HG02763 (cell line): Measurements from ENCODE around the gene TRPM5.

Source experiments
- ATAC-seq: cut with Tn5 transposase; IDR thresholded peaks from one replicate; pipeline ENCODE4 v1.9.1; 2021; ENCODE audit warnings: mild to moderate bottlenecking, moderate library complexity; ENCODE audit not compliant: unreplicated experiment

The TRPM5 gene

DNA sequence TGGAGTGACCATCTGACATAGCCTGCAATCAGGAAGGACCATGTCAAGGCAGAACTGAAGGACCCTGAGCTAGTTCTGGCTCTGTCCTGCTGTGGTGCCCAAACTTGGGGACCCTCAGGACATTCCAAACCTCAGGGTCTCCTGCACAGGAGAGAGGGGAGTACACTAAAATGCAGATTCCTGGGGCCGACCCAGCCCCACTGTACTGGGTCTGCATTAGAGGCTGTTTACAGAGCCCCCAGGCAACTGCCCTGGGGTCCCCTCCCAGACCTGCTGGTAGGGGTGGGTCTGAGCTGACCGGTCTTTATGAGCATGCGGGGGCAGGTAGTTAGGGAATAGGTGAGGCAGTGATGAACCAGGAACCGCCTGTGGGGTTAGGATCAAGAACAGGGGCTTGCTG, 6.8 kb downstream of the TRPM5 start:
- ATAC-seq, result no peak

DNA sequence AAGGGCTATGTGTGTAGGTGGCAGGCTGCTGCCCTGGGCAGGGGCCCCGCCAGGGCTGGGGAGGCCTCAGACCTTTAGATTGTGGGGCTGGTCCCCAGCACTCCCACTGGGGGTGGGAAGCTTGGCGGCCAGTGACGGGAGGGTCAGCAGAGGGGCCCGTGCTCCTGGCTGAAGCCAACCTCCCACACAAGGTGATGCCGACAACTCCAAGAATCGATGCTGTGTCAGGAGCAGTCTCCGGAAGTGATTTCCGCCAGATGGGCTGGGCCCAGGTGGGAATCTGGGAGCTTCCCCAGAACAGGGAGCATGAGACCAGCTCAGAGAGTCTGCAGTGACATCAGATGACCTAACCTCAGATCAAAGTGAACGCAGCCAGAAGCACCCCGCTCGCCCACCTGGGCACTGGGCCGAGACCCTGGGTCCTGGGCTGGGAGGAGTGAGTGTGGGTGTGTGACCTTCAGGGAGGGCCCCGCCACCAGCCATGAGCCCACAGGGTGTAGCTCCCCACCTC, 7.7 kb downstream of the TRPM5 start:
- ATAC-seq, result no peak

DNA sequence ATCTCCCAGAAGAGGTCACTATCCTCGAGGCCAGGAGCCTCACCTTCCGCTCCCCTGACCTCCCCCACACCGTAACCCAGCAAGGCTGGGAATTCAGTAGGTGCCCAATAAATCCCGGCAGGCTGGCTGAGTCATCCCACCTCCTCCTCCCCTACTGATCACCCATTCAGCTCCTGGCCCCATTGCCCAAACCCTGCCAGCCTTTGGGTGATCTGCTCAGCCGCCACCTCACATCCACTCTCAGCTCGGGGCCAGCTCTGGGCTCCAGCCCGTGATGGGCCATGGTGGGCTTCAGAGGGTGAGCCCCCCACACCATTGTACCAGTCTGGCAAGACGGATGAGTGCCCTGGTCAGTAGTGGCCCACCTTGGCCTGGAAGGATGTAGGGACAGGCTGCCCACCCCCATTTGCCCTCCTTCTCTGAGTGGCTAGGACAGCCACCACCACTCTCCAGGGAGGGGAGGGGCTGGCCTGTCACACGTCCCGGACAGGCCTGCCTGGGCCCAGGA, 8.2 kb downstream of the TRPM5 start:
- ATAC-seq, result no peak

DNA sequence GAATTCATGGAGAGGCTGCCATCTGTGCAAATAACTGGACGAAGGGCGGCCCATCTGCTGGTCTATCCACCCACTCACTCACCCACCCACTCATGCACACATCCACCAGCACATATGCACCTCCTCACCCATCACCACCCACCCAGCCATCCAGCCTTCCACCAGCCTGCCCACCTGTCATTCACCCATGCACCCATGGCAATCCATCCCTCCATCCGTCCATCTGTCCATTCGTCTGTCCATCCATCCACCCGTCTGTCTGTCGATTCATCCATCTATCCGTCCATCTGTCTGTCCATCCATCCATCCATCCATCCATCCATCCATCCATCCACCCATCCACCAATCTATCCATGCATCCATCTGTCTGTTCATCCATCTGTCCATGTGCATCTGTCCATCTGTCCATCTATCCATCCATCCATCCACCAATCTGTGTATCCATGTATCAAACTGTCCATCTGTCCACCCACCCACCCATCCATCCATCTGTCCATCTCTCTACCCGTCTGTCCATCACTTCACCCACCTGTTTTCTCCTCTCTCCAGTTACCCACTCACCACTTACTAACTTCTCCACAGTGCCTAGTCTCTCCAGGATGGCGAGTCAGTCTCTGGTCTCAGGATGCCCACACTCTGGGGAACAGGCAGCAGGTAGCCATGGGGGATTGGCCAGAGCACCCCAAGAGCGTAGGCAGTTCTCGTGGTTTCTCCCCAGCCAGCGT, 8.9 kb downstream of the TRPM5 start:
- no peak for ATAC-seq

DNA sequence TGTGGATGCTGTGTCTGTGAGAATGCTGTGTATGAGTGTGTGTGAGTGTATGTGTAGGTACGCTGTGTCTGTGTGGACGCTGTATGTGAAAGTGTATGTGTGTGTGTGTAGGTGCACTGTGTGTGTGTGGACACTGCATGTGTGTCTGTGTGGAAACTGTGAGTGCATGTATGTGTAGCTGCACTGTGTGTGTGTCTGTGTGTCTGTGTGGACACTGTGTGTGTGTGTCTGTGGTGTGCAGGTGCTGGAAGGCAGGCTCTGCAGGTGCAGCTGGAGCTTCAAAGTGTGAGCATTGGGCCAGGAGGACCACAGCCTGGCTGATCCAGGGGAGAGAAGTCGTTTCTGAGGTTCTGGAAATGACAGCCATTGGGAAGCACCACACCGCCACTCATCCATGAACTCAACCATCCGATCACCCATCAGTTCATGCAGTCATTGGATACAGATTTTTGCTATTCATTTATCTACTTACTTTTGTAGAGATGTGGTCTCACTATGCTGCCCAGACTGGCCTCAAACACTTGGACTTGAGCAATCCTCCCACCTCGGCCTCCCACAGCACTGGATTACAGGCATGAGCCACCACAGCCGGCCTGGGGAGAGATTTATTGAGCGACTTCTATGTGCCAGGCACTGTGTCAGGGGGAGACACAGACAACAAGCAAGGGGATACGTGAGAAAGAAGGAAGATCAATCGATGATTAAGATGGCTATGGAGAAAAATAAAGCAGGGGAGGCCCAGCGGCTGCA, 9.6 kb downstream of the TRPM5 start:
- no peak for ATAC-seq

DNA sequence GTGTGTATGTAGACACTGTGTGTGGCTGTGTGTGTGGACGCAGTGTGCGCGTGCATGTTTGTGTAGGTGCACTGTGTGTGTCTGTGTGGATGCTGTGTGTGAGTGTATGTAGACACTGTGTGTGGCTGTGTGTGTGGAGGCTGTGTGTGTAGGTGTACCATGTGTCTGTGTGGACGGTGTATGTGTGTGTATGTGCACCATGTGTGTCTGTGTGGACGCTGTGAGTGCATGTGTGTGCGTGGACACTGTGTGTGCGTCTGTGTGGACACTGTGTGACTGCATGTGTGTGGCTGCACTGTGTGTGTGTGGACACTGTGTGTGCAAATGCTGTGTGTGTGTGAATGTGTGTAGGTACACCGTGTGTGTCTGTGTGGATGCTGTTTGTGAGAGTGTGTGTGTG, 10.3 kb downstream of the TRPM5 start:
- no peak for ATAC-seq

DNA sequence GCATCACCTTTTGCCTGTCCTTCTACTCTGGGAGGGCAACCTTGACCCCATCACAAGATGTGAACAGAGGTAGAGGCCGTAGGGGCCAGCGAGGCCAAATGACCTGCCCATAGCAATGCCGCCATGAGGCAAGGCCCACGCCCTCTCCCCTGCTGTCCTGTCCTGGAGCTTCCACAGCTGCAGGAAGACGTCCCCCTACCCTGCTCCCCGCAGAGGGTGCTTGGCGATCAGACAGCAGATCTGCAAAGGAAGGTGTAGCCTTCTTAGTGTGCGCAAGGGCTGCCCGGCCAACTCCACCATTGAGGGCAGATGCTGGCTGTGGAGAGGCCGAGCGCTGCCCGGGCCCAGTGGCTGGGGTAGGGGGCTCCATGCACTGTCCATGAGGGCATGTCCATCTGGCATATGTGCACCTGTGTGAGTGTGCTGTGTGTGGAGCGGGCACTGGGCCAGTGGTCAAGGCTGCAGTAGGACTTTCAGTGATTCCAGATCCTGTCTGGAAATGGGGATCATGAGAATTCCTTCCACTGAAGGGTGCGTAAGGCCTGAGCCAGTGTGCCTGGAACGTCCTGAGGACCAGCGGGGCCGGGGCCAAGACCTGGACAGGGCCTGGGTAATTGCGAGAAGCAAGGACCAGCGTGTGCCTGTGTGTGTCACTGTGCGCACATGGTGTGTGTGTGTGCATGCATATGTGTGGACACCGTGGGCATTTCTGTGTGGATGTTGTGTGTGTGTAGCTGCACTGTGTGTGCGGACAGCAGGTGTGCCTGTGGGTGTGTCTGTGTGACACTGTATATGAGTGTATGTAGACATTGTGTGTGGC, 11.0 kb downstream of the TRPM5 start:
- ATAC-seq, result no peak

DNA sequence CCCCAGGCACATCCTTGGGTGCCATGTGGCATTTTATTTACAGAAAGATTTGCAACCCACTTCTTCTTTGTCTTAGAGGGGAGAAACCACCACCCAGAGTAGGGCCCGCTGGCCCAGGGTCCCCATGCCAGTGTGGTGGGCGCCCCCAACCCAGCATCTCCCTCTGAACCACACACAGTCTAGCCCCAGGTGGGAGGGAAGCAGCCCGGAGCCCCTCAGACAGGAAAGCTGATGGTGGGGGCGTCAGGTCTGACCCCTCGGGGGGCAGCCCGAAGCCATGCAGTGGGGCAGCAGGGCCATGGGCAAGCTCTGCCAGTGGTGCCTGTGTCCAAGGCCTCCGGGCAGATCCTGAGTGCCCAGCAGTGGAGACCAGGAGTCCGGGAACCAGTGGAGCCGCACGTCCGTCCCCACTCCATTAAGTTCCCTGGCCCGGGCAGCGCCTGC, 11.7 kb downstream of the TRPM5 start:
- ATAC-seq, result no peak

DNA sequence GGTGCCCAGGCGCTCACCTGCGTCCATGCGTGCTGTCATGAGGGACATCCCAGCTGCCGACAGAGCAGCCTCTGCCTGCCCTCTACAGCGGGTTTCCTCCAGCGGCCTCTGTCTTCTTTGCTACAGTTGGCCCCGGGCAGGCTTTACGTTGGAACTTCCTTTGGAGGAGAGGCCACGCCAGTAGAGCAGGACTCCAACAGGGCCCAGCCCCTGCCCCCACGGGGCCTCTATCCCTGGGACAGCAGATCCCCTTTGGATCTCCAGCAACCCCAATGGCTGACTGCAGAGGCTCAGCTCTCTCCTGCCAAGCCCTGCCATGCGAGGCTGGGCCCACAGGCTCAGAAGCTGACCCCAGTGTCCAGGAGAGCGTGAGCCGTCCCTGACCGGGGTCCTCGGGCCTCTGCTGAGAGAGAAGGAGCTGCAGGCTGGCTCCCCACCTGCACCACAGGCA, 12.1 kb downstream of the TRPM5 start:
- no peak for ATAC-seq

DNA sequence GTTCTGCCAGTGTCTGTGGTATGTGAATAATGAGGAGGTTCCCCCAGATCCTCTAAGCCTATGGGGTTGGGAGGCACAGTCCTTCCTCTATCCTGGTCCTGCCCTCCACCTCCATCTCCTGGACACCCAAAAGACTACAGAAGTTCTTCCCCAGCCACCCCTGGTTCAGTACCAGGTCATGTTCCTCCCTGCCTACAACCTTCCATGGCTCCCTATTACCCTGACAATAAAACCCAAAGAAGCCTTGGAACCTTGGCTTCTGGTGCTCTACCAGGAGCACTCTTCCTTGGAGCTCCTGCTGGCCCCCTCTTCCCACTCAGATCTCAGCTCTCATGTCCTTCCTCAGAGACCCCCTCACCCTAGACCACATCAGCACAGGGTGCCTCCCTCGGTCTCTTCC, 12.9 kb downstream of the TRPM5 start:
- ATAC-seq, result no peak

DNA sequence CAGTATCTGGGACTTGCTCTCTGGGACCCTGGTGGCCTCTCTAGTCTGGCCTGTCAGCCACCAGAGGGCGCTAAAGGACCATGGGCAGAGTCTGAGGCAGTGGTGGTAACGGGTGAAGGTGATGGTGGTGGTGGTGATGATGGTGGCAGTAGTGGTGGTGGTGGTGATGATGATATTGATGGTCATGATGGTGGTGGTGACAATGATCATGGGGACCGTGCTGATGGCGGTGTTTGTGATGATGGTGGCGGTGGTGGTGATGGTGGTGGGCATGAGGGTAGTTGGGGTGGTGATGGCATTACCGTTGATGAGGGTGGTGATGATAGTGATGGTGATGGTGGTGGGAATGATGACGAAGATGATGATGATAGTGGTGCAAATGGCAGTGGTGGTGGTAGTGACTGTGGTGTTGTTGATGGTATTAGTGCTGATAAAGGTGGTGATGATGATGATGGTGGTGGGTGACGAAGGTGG, 16.0 kb downstream of the TRPM5 start:
- ATAC-seq, result no peak

DNA sequence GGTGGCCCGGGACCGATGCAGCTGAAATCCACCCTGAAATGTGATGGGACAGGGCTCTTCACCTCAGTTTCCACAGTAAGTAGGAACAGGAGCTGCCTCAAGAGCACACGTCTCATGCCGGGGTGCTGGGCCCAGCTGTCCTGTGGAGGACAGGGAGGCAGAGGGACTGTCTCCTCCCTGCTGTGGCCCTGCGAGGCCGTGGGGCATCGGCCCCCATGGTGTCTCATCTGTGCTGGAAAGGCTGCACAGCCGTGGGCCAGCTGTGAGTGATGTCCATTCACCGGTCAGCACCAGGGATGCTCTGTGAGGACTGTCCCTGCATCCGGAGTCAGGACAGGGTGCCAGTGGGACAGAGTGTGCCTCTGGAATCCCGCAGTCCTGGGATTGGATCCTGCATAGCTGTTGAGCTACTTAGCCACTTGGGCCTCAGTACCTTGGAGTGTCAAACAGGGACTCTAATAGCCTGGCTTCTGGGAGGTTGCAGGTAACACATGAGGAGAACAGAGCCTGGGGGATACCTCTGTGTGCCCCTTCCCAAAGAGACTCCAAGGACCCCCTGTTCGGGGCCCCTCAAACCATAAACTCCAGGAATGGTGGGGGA, 16.5 kb downstream of the TRPM5 start:
- ATAC-seq, result no peak

DNA sequence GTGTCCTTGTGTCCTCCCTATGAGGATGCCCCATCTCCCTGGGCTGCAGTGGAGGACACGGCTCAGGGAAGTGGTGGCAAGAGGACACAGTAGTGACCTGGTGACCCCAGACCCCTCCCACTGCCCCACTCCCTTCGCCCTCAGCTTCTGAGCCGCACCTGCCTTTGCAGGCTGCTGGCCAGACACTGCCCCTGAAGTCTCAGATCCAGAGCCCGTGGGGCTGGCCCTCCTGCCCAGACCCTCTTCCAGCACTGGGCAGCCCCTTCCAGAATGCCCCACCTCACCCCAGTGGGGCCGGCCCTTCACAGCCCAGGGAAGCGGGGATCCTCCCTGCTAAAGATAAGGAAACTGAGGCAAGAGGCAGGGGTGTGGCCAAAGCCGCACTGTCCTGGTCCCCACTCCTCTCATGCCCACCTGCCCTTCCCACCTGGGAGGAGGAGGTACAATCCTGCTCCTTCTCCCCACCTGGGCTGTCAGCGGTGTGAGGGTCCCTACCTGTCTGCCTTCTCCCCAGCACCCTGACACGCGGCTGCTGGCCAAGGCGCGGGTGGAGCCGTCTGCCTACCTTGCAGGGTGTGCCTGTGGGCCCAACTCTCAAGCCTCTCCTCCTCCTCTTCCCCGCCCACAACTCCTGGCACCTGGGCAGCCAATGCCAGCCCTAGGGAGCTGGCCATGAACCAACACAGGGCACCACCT, 17.3 kb downstream of the TRPM5 start:
- no peak for ATAC-seq

DNA sequence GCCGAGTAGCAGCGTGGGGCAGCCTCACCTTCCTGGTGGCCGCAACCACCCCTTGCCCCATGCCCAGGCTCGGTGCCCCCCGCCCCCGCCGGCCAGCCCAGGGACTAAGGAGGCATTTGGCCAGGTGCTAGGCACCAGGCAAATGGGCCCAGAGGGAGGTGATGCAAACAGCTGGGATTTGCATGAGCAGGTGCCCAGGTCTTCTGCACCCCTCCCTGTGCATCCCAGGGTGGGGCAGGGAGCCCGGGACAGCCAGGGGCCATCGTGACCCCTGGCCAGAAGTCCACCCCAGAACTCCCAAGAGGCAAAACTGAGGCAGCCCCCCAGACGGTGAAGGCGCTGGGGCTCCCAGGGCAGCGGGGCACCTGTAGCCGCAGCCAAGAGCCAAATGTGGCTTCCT, 18.1 kb downstream of the TRPM5 start:
- ATAC-seq, result no peak

DNA sequence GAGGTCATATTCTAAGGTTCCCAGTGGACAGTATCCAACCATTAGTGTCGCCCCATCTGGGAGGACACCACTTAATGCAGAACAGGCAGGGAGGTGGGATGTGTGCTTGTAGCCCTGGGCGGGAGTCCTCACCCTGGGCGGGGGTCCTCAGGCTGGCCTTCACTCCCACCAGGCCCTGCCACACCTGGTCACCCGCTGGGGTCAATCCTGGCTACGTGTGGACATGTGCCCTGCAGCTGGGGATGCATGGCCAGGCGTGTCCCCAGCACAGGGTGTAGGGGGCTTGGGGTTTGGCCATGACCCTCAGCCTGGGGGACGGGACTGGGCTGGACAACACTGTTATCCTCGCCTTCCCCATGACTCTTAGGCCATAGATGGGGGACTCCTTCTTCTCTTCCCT, 18.8 kb downstream of the TRPM5 start:
- no peak for ATAC-seq

DNA sequence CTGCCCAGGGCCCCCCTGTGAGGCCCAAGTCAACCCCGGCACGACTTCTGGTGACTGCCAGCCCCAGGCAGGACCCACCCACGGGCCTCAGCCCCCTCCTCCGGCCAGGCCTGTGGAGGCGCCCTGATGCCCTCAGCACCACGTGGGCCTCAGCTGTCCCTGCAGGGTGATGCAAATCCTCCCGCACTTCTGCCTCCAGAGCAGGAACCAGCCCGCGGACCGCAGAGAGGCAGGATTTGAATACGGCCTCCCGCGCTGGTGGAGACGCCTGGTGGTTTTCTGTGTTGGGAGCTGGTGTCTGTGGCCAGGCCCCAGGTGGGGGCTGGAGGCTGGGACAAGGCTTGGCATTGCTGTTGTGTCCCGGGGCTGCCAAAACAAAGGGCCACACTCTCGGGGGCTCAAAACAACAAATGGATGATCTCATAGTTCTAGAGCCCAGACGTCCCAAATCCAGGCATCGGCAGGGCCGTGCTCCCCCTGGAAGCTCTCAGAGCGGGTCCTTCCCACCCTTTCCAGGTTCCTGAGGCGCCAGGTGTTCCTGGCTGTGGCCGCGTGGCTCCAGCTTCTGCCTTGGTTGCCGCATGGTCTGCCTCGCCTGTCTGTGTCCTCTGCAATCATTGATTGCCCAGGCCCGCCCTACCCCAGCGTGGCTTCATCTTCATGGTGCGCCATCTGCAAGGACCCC, 19.4 kb downstream of the TRPM5 start:
- no peak for ATAC-seq

DNA sequence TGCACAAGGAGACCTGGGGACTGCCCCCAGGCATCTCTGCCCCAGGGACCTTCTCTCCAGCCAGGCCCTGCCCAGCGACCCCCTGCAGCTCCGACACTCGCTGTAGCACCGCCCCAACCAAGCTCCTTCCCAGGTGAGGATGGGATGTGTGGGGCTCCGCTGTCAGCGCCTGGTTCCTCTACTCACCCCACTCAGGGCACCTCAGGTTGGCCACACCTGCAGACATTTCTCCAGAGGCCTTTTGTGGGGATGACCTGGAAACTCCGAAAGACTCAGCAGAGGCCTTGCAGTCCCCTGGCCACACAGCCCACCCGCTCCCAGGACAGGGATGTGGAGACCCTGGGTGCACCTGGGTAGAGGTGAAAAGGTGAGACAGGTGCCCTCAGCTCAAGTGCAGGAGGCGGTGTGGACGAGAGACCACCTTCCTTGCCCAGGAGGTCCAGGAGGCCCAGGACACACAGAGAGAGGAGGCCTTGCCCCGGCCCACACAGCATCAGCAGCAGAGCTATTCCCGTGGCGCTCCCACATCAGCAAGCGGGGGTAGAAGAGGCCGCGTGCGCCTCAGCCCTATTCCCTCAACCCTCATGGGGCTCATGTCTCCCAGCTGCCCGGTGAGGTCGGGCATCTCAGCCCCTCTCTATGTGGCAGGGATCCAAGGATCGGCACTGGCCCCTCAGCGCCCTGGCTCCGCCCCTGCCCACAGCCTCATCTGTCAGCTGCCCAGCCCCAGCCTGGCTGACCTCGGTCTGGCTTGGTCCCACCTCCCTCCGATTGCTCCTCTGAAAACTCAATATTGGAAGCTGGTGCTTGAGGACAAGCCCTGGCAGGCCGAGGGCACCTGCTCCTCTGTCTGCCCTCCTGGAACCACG, 20.9 kb downstream of the TRPM5 start:
- ATAC-seq, result no peak

DNA sequence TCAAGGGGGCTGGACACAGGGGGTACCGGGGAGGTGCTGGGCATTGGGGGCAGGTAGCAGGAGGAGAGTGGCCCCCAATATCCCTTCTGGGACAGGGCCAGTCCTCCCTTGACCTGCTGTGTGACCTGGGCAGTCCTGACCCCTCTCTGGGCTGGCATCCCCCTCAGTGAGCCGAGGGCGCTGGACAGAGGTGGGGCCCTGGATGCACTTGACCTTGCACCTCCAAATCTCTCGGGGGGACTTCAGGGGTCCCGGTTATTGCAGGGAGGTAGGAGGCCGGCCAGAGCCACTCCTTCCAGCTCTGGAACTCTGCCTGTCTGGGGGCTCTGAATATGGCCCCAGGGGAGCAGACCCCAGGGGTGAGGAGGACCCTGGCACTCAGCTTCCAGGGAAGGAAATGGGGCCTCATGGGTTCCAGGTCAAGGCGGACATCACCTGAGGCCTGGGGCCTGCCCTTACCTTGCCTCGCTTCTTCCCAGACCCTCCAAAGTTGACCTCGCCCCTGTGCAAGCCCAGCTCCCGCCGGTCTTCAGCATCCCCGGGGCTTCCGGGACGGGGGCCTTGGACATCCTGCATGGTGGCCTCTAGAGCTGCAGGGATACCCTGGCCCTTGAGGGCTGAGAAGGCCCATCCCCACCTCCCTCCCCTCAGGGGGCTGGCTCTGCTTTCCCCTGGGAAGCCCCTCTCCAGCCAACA, 21.7 kb downstream of the TRPM5 start:
- no peak for ATAC-seq
